ENCODE measurements around the gene HECTD2. TPM values are rescaled to one million over a fixed set of nuclear protein-coding genes. Genes with fewer than 3 reads are reported as not detected.
"Not testable (repeated sequence)": the region's sequence is repeated elsewhere in the genome, so short reads cannot be mapped to it uniquely, and the experiment has no call there.

Gene HECTD2
- total RNA-seq, 1 donor from 2014 or later: 22.1 TPM

GRCh38 chr10:91556691-91557566, 146.8 kb downstream of the HECTD2 start:
- no peaks in the 10 kb centered on the region for H3K36me3 Mint-ChIP-seq (ENCODE audit: unreplicated experiment)
- H3K9me3 Mint-ChIP-seq (ENCODE audit: unreplicated experiment): peaks cover 4% of the 10 kb centered on the region
- H3K4me1 Mint-ChIP-seq (ENCODE audit: unreplicated experiment): peaks cover 46% of the 10 kb centered on the region
- no peak for DNase-seq (ENCODE audit: extremely low spot score, unreplicated experiment)
- TF ChIP-seq CTCF (IDR thresholded peaks at IDR 0.05): no peak
- H3K27ac Mint-ChIP-seq (ENCODE audit: unreplicated experiment): peak overlapping the region; percentile 58
- no peaks in the 10 kb centered on the region for H3K27me3 Mint-ChIP-seq (ENCODE audit: unreplicated experiment)
- H3K4me3 Mint-ChIP-seq (ENCODE audit: unreplicated experiment): no peak overlapping the region

GRCh38 chr10:91557651-91558111, 147.5 kb downstream of the HECTD2 start:
- TF ChIP-seq CTCF (IDR thresholded peaks at IDR 0.05): no peak
- Mint-ChIP-seq H3K9me3 (ENCODE audit: unreplicated experiment) (peaks cover 4% of the 10 kb centered on the region), H3K27ac (ENCODE audit: unreplicated experiment) (peak overlapping the region; percentile 58), H3K36me3 (ENCODE audit: unreplicated experiment) (no peaks in the 10 kb centered on the region), H3K27me3 (ENCODE audit: unreplicated experiment) (no peaks in the 10 kb centered on the region), H3K4me3 (ENCODE audit: unreplicated experiment) (no peak overlapping the region), H3K4me1 (ENCODE audit: unreplicated experiment) (peaks cover 47% of the 10 kb centered on the region)
- DNase-seq (ENCODE audit: extremely low spot score, unreplicated experiment): no peak

GRCh38 chr10:91558473-91558872, 148.3 kb downstream of the HECTD2 start:
- no peak for DNase-seq (ENCODE audit: extremely low spot score, unreplicated experiment)
- TF ChIP-seq CTCF (IDR thresholded peaks at IDR 0.05): no peak
- no peaks in the 10 kb centered on the region for H3K27me3 Mint-ChIP-seq (ENCODE audit: unreplicated experiment)
- H3K4me3 Mint-ChIP-seq (ENCODE audit: unreplicated experiment): no peak overlapping the region
- no peaks in the 10 kb centered on the region for H3K36me3 Mint-ChIP-seq (ENCODE audit: unreplicated experiment)
- H3K9me3 Mint-ChIP-seq (ENCODE audit: unreplicated experiment): peaks cover 4% of the 10 kb centered on the region
- peaks cover 47% of the 10 kb centered on the region for H3K4me1 Mint-ChIP-seq (ENCODE audit: unreplicated experiment)
- peak overlapping the region; percentile 14 for H3K27ac Mint-ChIP-seq (ENCODE audit: unreplicated experiment)

GRCh38 chr10:91559169-91559568, 149.0 kb downstream of the HECTD2 start:
- H3K36me3 Mint-ChIP-seq (ENCODE audit: unreplicated experiment): no peaks in the 10 kb centered on the region
- TF ChIP-seq CTCF (IDR thresholded peaks at IDR 0.05): no peak
- no peak for DNase-seq (ENCODE audit: extremely low spot score, unreplicated experiment)
- no peaks in the 10 kb centered on the region for H3K27me3 Mint-ChIP-seq (ENCODE audit: unreplicated experiment)
- H3K4me3 Mint-ChIP-seq (ENCODE audit: unreplicated experiment): no peak overlapping the region
- peaks cover 4% of the 10 kb centered on the region for H3K9me3 Mint-ChIP-seq (ENCODE audit: unreplicated experiment)
- peaks cover 47% of the 10 kb centered on the region for H3K4me1 Mint-ChIP-seq (ENCODE audit: unreplicated experiment)
- H3K27ac Mint-ChIP-seq (ENCODE audit: unreplicated experiment): no peak overlapping the region

GRCh38 chr10:91559750-91560149, 149.6 kb downstream of the HECTD2 start:
- Mint-ChIP-seq H3K27ac (ENCODE audit: unreplicated experiment) (no peak overlapping the region), H3K4me1 (ENCODE audit: unreplicated experiment) (peaks cover 43% of the 10 kb centered on the region)
- no peak for TF ChIP-seq CTCF (IDR thresholded peaks at IDR 0.05)

GRCh38 chr10:91560827-91561226, 150.7 kb downstream of the HECTD2 start:
- H3K4me1 Mint-ChIP-seq (ENCODE audit: unreplicated experiment): peaks cover 40% of the 10 kb centered on the region
- peak; percentile 15 for DNase-seq (ENCODE audit: extremely low spot score, unreplicated experiment)
- H3K36me3 Mint-ChIP-seq (ENCODE audit: unreplicated experiment); H3K4me3 Mint-ChIP-seq (ENCODE audit: unreplicated experiment); H3K27me3 Mint-ChIP-seq (ENCODE audit: unreplicated experiment); H3K9me3 Mint-ChIP-seq (ENCODE audit: unreplicated experiment): not testable (repeated sequence)
- peak overlapping the region; percentile 58 for H3K27ac Mint-ChIP-seq (ENCODE audit: unreplicated experiment)

More at GRCh38 chr10:91559750-91560149, 149.6 kb downstream of the HECTD2 start:
- DNase-seq (ENCODE audit: extremely low spot score, unreplicated experiment): no peak
- Mint-ChIP-seq H3K4me3 (ENCODE audit: unreplicated experiment) (no peak overlapping the region), H3K9me3 (ENCODE audit: unreplicated experiment) (peaks cover 4% of the 10 kb centered on the region), H3K27me3 (ENCODE audit: unreplicated experiment) (no peaks in the 10 kb centered on the region), H3K36me3 (ENCODE audit: unreplicated experiment) (no peaks in the 10 kb centered on the region)

Measured in osteocyte (in vitro differentiated cells).